Stomach (tissue), 9 donors: ENCODE data around the gene LLGL1. TPM values are rescaled to one million over a fixed set of nuclear protein-coding genes. Genes with fewer than 3 reads are reported as not detected.

Experiments
- DNase-seq, 2 donors: peaks; one replicate each; pipeline versions ENCODE4 v3.0.0 to v3.0.0-alpha.2; 2013 to 2019
- H3K27ac ChIP-seq, 5 donors: fragments of 200-600 bp in 4 of 5; sonication (generic) in 4 of 5; one replicate each; pipeline ENCODE4 v1.5.1; 2013 to 2019; ENCODE audit warnings: mild to moderate bottlenecking in 1 of 5, moderate library complexity in 1 of 5
- H3K27me3 ChIP-seq, 3 donors: fragments of 200-600 bp; sonication (generic); one replicate each; pipeline ENCODE4 v1.5.1; 2017 to 2019; ENCODE audit warnings: mixed run types in 1 of 3
- H3K36me3 ChIP-seq, 4 donors: fragments of 200-600 bp; sonication (generic); 1 replicate in 3 of 4; 2 replicates in 1 of 4; pipeline ENCODE4 v1.5.1; 2016 to 2019
- H3K4me1 ChIP-seq, 4 donors: fragments of 200-600 bp; sonication (generic); one replicate each; pipeline ENCODE4 v1.5.1; 2016 to 2019
- H3K4me3 ChIP-seq, 4 donors: fragments of 200-600 bp; sonication (generic) in 3 of 4; one replicate each; pipeline ENCODE4 v1.5.1; 2016 to 2019; ENCODE audit warnings: mild to moderate bottlenecking in 1 of 4
- H3K9me3 ChIP-seq, 4 donors: fragments of 200-600 bp; sonication (generic); one replicate each; pipeline ENCODE4 v1.5.1; 2016 to 2019
- EP300 ChIP-seq: sonication (generic); formaldehyde crosslinking; IDR thresholded peaks from one replicate; pipeline ENCODE4 v1.6.1; 2017; ENCODE audit warnings: antibody characterized with exemption
- POLR2A ChIP-seq, 4 donors: fragments of 450-650 bp; IDR thresholded peaks; one replicate each; pipeline ENCODE4 v1.6.1; 2016; ENCODE audit warnings: antibody characterized with exemption in 4 of 4, control low read depth in 2 of 4, mild to moderate bottlenecking in 1 of 4, moderate library complexity in 1 of 4
- POLR2AphosphoS5 ChIP-seq, 3 donors: sonication (generic); formaldehyde crosslinking; IDR thresholded peaks; one replicate each; pipeline ENCODE4 v1.6.1; 2016; ENCODE audit warnings: antibody characterized with exemption in 3 of 3
- whole genome bisulfite sequencing, 5 donors: extraction: QIAGEN DNeasy Blood & Tissue Kit in 3 of 5; methylation state at CpG; one replicate each; pipeline versions ENCODE4 v1.1.5 to v1.1.7; 2013 to 2018; 5-methylcytosine and 5-hydroxymethylcytosine counted together
- intact Hi-C: fragments of 100-400 bp; cut with DNase I; formaldehyde crosslinking; loops from one replicate; pipeline ENCODE4 v1.15.1; 2023; ENCODE audit warnings: low total_unique reads
- polyA plus RNA-seq, 3 donors: library from polyadenylated mRNA; stranded (reverse); fragments of 200-250 nt; gene quantifications; one replicate each; pipeline ENCODE4 v1.2.3, GENCODE V29; 2013
- total RNA-seq, 5 donors: library from RNA; depleted of rRNA; stranded (reverse); fragments of >200 nt; gene quantifications; one replicate each; pipeline versions ENCODE4 v1.1.0 to v1.2.3, GENCODE V29; 2014 to 2016
- TF ChIP-seq, protein P1 (sequence below), 7 experiments: fragments of 450-650 bp in 4 of 7; fragments of 200-600 bp in 3 of 7; sonication (generic) in 3 of 7; IDR thresholded peaks; one replicate each; pipeline ENCODE4 v1.5.1; 2016 to 2019; ENCODE audit warnings: antibody characterized with exemption in 7 of 7, control low read depth in 2 of 7, mild to moderate bottlenecking in 1 of 7
- donor health status: healthy with polysubstance abuse.
- donor health status: Bipolar disorder and iron deficiency.
- donor health status: healthy.

Gene LLGL1
- total and polyA plus RNA-seq, 8 donors = 5.2 to 19.7 (median 9.6) TPM

DNA sequence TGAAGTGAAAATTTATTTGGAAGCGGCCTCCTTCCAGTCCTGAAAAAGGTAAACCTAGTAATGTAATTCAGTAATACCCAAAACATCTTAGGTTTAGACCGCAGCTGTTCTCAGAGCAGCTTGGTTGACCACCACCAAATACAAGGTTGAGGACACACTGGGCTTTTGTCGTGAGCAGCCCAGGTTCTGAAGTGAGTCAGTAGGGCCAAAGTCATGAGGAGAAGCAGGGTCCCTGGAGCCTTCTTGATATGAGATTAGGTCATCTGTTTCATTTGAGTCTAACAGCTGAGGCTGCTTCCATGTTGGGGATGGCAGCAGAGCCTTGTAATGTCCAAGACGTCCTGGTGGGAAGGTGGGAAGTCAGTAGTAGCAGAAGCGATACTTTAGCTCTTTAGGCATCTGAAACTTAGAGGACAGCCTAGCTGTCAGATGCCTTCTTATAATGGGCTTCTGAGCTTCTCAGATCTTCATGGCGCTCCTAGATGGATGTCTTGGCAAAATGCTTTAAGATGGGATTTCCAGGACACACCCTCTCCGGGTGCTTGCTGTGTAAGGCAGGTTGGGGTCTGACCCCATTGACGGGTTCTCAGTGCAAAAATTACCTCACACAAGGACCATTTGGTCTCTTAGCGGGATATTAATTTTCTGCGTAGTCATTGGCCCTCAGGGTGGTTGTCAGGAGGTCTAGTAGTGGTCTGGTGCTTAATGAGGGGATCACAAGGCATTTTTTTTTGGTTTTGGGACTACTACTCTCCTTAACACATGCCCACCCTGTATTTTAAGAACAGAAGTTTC is 39.4 kb upstream of the LLGL1 start:
- peak in 1 of 2 donors; percentile 24 for DNase-seq
- TF ChIP-seq EP300 (no peak), POLR2A (IDR thresholded peaks at IDR 0.05) (no peak), POLR2AphosphoS5 (IDR thresholded peaks at IDR 0.05) (no peak)
- TF ChIP-seq, protein P1, sequence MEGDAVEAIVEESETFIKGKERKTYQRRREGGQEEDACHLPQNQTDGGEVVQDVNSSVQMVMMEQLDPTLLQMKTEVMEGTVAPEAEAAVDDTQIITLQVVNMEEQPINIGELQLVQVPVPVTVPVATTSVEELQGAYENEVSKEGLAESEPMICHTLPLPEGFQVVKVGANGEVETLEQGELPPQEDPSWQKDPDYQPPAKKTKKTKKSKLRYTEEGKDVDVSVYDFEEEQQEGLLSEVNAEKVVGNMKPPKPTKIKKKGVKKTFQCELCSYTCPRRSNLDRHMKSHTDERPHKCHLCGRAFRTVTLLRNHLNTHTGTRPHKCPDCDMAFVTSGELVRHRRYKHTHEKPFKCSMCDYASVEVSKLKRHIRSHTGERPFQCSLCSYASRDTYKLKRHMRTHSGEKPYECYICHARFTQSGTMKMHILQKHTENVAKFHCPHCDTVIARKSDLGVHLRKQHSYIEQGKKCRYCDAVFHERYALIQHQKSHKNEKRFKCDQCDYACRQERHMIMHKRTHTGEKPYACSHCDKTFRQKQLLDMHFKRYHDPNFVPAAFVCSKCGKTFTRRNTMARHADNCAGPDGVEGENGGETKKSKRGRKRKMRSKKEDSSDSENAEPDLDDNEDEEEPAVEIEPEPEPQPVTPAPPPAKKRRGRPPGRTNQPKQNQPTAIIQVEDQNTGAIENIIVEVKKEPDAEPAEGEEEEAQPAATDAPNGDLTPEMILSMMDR (IDR thresholded peaks at IDR 0.05) = no peak
- 22 to 45% (median 25%) methylated on average over 10 of the region's 10 CpGs for WGBS, 5 donors
- intact Hi-C loops = no loop called here
- Histone ChIP-seq H3K27me3 (no peaks in the 10 kb centered on the region), H3K4me3 (peak overlapping the region; percentile 74 to 97 (median 88)), H3K4me1 (peaks cover 72 to 83% (median 80%) of the 10 kb centered on the region in 4 donors), H3K27ac (peak overlapping the region; percentile 22 to 100 (median 98)), H3K9me3 (no peaks in the 10 kb centered on the region), H3K36me3 (peaks cover 3 to 15% (median 11%) of the 10 kb centered on the region in 4 donors)

DNA sequence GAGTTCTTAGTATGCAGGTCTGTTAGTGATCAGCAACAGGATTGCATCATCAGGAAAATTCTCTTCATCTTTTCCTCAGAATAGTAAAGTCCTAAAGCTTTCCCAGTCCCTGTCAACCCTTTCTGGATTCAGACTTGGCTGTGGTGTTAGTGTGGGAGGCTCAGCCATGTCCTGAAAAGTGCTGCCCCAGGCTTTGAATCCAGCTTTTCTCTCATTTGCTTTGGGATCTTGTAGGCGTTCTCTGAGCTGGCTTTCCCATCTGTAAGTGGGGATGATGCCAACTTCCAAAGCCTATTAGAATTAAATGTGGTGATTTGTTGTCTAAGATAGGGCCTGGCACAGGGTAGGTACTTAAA is 38.8 kb upstream of the LLGL1 start:
- TF ChIP-seq POLR2A (IDR thresholded peaks at IDR 0.05) (no peak), POLR2AphosphoS5 (IDR thresholded peaks at IDR 0.05) (no peak), EP300 (no peak)
- TF ChIP-seq, protein P1 (IDR thresholded peaks at IDR 0.05) = no peak
- peak in 1 of 2 donors; percentile 50 for DNase-seq
- Histone ChIP-seq H3K27me3 (no peaks in the 10 kb centered on the region), H3K27ac (peak overlapping the region; percentile 63 to 100 (median 98)), H3K4me1 (peaks cover 77 to 87% (median 82%) of the 10 kb centered on the region in 4 donors), H3K9me3 (no peaks in the 10 kb centered on the region), H3K4me3 (peak overlapping the region; percentile 74 to 97 (median 88)), H3K36me3 (peaks cover 3 to 15% (median 11%) of the 10 kb centered on the region in 4 donors)
- 15 to 50% (median 20%) methylated on average over 1 of the region's 1 CpG for WGBS, 5 donors
- intact Hi-C loops = no loop called here

- 5 to 16% (median 12%) methylated on average over 2 of the region's 2 CpGs for WGBS, 5 donors
- H3K9me3 ChIP-seq = no peaks in the 10 kb centered on the region
- peak overlapping the region; percentile 63 to 100 (median 98) for H3K27ac ChIP-seq
- peaks cover 77 to 87% (median 82%) of the 10 kb centered on the region in 4 donors for H3K4me1 ChIP-seq
- H3K4me3 ChIP-seq = peak overlapping the region; percentile 74 to 97 (median 88)
- no peaks in the 10 kb centered on the region for H3K27me3 ChIP-seq
- DNase-seq = peak in 1 of 2 donors; percentile 23
- H3K36me3 ChIP-seq = peaks cover 3 to 18% (median 11%) of the 10 kb centered on the region in 4 donors
- TF ChIP-seq, protein P1 (IDR thresholded peaks at IDR 0.05) = no peak
- no peak for TF ChIP-seq POLR2A (IDR thresholded peaks at IDR 0.05)
- no peak for TF ChIP-seq POLR2AphosphoS5 (IDR thresholded peaks at IDR 0.05)
- TF ChIP-seq EP300 = no peak
- intact Hi-C loops = no loop called here
Measured at GRCh38 chr17:18187226-18187625, 38.2 kb upstream of the LLGL1 start.

- H3K4me1 ChIP-seq = peaks cover 72 to 87% (median 84%) of the 10 kb centered on the region in 4 donors
- TF ChIP-seq POLR2AphosphoS5 (IDR thresholded peaks at IDR 0.05) (no peak), EP300 (no peak), POLR2A (IDR thresholded peaks at IDR 0.05) (no peak)
- TF ChIP-seq, protein P1 (IDR thresholded peaks at IDR 0.05) = no peak
- WGBS, 5 donors = 13 to 27% (median 15%) methylated on average over 9 of the region's 9 CpGs
- H3K9me3 ChIP-seq = no peaks in the 10 kb centered on the region
- peak in 1 of 2 donors; percentile 11 for DNase-seq
- H3K4me3 ChIP-seq = peak overlapping the region; percentile 74 to 97 (median 88)
- peaks cover 3 to 25% (median 12%) of the 10 kb centered on the region in 4 donors for H3K36me3 ChIP-seq
- intact Hi-C loops = no loop called here
- H3K27me3 ChIP-seq = no peaks in the 10 kb centered on the region
- peak overlapping the region; percentile 63 to 99 (median 96) for H3K27ac ChIP-seq
Measured at GRCh38 chr17:18187821-18188761, 37.3 kb upstream of the LLGL1 start.
